Nephron (organoid): ENCODE measurements around the gene SLC38A1.

Source experiments
- H3K27ac Mint-ChIP-seq, 3 experiments: 2 replicates each; pipeline ENCODE4 v1.8.0; 2020; ENCODE audit warnings: mixed read lengths in 3 of 3, mild to moderate bottlenecking in 2 of 3, moderate library complexity in 1 of 3
- H3K27me3 Mint-ChIP-seq: 2 replicates; pipeline ENCODE4 v1.8.0; 2021; ENCODE audit warnings: low read depth, mild to moderate bottlenecking, moderate library complexity, mixed read lengths
- H3K36me3 Mint-ChIP-seq: 2 replicates; pipeline ENCODE4 v1.8.0; 2020; ENCODE audit warnings: low read depth, mixed read lengths
- H3K4me1 Mint-ChIP-seq: 2 replicates; pipeline ENCODE4 v1.8.0; 2020; ENCODE audit warnings: mixed read lengths
- H3K4me3 Mint-ChIP-seq, 3 experiments: 2 replicates each; pipeline ENCODE4 v1.8.0; 2020; ENCODE audit warnings: mild to moderate bottlenecking in 3 of 3, mixed read lengths in 3 of 3, moderate library complexity in 2 of 3
- H3K9me3 Mint-ChIP-seq: 2 replicates; pipeline ENCODE4 v1.8.0; 2020; ENCODE audit warnings: mixed read lengths
- TF ChIP-seq, protein P1 (sequence below), 3 experiments: fragments of 200-600 bp; sonication (generic); IDR thresholded peaks; one replicate each; pipeline ENCODE4 v1.5.0; 2021; ENCODE audit warnings: antibody characterized with exemption in 3 of 3; ENCODE audit not compliant: unreplicated experiment in 3 of 3

SLC38A1 gene

DNA sequence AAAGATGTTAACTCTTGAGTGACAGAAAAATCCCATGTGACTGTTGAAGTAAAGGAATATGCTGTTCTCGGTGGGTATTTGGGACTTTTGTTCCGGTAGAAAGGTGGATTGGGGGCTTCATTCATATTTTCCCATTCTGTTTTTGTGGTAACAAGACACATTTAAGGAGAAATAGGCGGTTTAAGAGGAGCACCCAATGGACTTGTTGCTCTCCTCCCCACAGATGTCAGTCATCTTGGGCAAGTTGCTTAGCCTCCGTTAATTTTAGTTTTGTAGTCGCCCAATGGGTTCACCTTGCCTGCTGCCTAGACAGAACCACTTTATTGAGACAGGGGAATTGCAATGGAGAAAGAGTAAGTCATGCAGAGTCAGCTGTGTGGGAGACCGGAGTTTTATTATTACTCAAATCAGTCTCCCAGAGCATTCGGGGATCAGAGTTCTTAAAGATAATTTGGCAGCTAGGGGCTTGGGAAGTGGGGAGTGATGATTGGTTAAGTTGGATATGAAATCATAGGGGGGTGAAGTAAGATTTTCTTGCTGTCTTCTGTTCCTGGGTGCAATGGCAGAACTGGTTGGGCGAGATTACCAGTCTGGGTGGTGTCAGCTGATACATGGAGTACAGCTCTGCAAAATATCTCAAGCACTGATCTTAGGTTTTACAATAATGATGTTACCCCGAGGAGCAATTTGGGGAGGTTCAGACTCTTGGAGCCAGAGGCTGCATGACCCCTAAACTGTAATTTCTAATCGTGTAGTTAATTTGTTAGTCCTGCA lies 50.3 kb downstream of the SLC38A1 start:
- peaks cover 53% of the 10 kb centered on the region for H3K36me3 Mint-ChIP-seq
- no peaks in the 10 kb centered on the region for H3K27me3 Mint-ChIP-seq
- no peaks in the 10 kb centered on the region for H3K9me3 Mint-ChIP-seq
- no peak overlapping the region for H3K27ac Mint-ChIP-seq
- TF ChIP-seq, protein P1, sequence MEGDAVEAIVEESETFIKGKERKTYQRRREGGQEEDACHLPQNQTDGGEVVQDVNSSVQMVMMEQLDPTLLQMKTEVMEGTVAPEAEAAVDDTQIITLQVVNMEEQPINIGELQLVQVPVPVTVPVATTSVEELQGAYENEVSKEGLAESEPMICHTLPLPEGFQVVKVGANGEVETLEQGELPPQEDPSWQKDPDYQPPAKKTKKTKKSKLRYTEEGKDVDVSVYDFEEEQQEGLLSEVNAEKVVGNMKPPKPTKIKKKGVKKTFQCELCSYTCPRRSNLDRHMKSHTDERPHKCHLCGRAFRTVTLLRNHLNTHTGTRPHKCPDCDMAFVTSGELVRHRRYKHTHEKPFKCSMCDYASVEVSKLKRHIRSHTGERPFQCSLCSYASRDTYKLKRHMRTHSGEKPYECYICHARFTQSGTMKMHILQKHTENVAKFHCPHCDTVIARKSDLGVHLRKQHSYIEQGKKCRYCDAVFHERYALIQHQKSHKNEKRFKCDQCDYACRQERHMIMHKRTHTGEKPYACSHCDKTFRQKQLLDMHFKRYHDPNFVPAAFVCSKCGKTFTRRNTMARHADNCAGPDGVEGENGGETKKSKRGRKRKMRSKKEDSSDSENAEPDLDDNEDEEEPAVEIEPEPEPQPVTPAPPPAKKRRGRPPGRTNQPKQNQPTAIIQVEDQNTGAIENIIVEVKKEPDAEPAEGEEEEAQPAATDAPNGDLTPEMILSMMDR (IDR thresholded peaks at IDR 0.05; ENCODE audit: unreplicated experiment in 3 of 3) = no peak
- H3K4me1 Mint-ChIP-seq = no peaks in the 10 kb centered on the region
- H3K4me3 Mint-ChIP-seq = no peak overlapping the region

DNA sequence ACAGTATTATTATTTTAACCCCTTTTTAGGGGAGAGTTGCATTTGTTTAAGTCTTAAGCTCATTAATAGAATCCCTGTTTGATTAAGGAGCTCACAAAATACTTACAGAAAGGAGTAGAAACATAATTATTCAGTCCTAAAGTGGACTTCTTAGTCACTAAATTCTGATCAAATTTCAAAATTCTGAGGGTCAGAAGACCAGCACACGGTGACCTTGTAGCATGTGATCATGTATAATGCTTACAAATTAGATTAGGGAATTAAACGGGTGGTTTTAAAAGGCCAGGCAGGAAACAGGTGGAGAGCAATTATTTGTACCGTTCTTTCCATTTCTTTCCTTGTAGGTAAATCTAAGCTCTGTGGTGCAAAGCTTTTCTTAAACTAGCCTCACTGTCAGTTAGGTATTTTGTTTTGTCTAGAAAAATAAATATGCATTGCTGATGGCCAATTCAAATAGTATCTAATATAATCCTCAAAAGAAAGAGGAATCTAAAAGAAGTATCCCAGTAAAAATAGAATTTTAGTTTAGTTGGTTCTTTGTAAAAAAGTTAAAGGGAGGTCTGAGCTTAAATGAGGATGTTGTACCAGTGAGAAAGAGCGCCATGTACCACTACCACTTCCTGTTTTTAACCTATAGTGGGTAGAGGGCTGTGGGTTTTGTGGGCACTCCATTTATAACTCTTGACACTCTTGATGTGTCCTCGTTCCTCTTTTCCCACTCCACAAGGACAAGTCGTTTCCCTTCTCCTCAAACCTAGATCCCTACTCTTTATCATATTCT lies 51.1 kb downstream of the SLC38A1 start:
- H3K27me3 Mint-ChIP-seq = no peaks in the 10 kb centered on the region

DNA sequence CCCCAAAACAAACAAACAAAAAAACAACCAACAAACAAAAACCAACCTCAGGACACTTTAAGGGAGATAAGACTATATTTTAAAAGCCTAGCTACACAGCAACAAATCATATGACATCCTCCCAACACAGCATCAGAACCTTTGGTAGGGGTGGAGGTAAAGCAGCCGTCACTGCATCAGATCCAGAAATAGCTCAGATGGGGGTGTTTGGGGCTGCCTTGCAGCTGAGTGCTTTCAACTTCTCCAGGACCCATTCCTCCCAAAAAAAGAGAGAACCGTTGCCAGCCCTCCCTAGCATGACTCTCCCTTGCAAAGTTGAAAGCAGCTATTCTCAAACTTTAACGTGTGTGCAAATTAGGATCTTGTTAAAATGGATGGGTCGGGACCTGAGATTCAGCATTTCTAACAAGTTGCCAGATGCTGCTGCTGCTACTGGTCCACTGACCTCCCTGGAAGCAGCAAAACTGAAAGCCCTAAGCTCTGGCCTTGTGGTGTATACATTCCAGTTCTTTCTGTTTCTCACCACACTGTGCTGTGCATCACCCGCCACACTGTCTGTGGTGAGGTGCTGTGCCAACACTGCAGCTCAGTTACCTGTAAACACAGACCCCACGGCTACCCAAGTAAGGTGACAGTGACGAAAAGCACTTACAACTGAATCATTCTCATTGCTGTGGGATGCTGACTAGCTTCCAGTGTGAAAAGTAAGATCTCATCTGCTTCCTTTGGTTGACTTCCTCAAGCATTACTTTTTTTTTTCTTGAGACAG lies 54.0 kb downstream of the SLC38A1 start:
- Mint-ChIP-seq H3K27ac (no peak overlapping the region), H3K4me1 (peaks cover 12% of the 10 kb centered on the region), H3K36me3 (peaks cover 61% of the 10 kb centered on the region), H3K4me3 (no peak overlapping the region), H3K27me3 (no peaks in the 10 kb centered on the region), H3K9me3 (no peaks in the 10 kb centered on the region)
- TF ChIP-seq, protein P1 (IDR thresholded peaks at IDR 0.05; ENCODE audit: unreplicated experiment in 3 of 3) = no peak

More for the DNA sequence above, 51.1 kb downstream of the SLC38A1 start:
- Mint-ChIP-seq H3K4me1 (no peaks in the 10 kb centered on the region), H3K27ac (no peak overlapping the region), H3K4me3 (no peak overlapping the region), H3K9me3 (no peaks in the 10 kb centered on the region), H3K36me3 (peaks cover 55% of the 10 kb centered on the region)
- TF ChIP-seq, protein P1 (IDR thresholded peaks at IDR 0.05; ENCODE audit: unreplicated experiment in 3 of 3) = no peak

DNA sequence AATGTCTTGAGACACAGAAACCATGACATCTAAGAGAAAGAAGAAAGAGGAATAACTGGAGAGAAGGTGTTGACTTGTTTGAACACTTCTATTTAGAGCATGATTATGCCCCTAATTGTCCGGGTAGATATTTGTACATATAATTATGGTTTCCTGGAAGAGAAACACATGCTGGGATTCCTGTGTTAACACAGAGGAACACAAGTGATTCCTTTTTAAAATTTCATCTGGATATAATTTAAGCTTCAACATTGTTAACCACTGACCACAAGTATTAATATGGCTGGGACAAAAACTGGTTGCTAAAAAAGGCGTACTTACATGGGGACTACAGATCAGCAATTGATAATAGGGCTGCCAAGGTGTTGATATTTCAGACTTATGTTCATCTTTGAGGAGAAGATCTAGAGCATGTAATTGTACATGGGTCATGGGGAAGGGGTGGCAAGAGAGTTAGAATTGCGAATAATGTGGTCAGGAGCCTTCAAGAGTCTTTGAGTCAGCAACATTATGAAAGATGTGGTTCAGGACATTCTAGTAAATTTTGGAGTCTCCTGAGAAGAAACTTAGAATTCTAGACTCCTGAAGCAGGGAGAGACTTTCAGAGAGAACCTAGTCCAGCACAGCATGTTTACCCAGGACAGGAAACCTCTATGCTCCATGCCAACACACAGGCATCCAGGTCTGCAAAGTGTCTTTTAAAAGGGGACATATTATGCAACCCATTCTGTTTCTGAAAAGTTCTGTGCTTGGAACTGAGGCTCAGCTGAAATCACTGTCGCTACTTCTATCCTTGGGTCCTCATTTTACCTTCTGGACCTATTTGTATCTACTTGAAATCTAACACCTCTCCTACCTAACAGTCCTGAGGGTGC lies 56.5 kb downstream of the SLC38A1 start:
- Mint-ChIP-seq H3K4me3 (no peak overlapping the region), H3K9me3 (no peaks in the 10 kb centered on the region), H3K27ac (no peak overlapping the region), H3K36me3 (peaks cover 38% of the 10 kb centered on the region), H3K4me1 (peaks cover 31% of the 10 kb centered on the region), H3K27me3 (no peaks in the 10 kb centered on the region)
- TF ChIP-seq, protein P1 (IDR thresholded peaks at IDR 0.05; ENCODE audit: unreplicated experiment in 3 of 3) = no peak

DNA sequence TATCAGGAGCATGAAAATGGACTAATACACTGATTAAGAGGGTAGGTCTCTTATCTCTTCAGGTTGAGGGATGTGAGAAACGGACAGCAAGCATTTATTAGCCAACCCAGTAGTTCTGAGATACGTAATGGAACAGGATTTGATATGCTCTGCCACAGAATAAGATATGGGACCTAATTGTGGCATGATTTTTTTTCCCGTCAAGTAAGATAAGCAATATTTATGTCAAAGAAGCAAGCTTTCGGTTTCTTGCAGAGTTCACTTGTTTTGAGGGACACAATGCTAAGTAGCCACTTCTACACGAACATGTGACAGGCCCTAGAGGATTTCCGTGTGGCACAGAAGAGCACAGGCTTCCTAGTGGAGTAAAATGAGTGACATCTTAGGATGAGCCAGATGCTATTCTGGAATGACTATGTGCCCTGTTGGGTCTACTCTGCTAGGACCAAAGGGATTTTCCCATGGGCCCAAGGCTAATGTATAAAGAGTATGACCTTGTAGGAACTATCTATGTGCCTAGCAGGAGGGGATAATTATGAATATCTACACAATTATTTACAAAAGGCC lies 57.9 kb downstream of the SLC38A1 start:
- Mint-ChIP-seq H3K4me1 (peaks cover 42% of the 10 kb centered on the region), H3K36me3 (peaks cover 39% of the 10 kb centered on the region), H3K9me3 (no peaks in the 10 kb centered on the region), H3K4me3 (no peak overlapping the region), H3K27ac (no peak overlapping the region), H3K27me3 (no peaks in the 10 kb centered on the region)
- TF ChIP-seq, protein P1 (IDR thresholded peaks at IDR 0.05; ENCODE audit: unreplicated experiment in 3 of 3) = no peak
